ENCODE data around the gene CAMK1G.

GRCh38 chr1:209545423-209545822, 38.1 kb upstream of the CAMK1G start:
- TF ChIP-seq, protein P1, sequence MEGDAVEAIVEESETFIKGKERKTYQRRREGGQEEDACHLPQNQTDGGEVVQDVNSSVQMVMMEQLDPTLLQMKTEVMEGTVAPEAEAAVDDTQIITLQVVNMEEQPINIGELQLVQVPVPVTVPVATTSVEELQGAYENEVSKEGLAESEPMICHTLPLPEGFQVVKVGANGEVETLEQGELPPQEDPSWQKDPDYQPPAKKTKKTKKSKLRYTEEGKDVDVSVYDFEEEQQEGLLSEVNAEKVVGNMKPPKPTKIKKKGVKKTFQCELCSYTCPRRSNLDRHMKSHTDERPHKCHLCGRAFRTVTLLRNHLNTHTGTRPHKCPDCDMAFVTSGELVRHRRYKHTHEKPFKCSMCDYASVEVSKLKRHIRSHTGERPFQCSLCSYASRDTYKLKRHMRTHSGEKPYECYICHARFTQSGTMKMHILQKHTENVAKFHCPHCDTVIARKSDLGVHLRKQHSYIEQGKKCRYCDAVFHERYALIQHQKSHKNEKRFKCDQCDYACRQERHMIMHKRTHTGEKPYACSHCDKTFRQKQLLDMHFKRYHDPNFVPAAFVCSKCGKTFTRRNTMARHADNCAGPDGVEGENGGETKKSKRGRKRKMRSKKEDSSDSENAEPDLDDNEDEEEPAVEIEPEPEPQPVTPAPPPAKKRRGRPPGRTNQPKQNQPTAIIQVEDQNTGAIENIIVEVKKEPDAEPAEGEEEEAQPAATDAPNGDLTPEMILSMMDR (IDR thresholded peaks at IDR 0.05; ENCODE audit: insufficient read depth, low read length) = no peak
- TF ChIP-seq POLR2AphosphoS5 (IDR thresholded peaks at IDR 0.05; ENCODE audit: low read depth) (no peak), GABPA (IDR thresholded peaks at IDR 0.05; ENCODE audit: low read depth) (no peak)

Measured in HL-60 (cell line).